ENCODE measurements around the gene RPS24.

RPS24 gene

DNA sequence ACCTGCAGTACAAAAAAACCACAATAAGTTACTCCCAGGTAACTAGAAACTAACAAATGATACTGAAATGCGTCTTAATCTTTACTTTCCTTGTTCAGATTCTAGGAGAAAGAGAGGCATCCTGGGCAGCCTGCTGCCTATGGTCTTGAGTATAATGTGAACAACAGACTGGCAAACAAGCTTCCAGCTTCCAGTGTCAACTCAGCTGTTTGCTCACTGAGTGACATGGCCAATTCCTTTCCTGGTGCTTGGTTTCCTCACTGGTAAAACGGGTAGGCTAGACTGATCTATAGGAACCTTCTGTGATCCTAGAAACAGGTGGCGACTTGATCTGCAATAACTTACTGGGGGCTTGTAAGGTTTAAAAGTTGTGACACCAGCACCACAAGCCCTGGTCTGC is 14.4 kb upstream of the RPS24 start:
- H3K4me3 ChIP-seq (ENCODE audit: low read depth, low read length), result no peak overlapping the region
- no peak for DNase-seq (ENCODE audit: low read depth)
- no peak for TF ChIP-seq POLR2A (IDR thresholded peaks at IDR 0.05; ENCODE audit: extremely low read depth, insufficient read length)
- no peak for TF ChIP-seq MYC (IDR thresholded peaks at IDR 0.05; ENCODE audit: low read depth, low read length)
- TF ChIP-seq, protein P1, sequence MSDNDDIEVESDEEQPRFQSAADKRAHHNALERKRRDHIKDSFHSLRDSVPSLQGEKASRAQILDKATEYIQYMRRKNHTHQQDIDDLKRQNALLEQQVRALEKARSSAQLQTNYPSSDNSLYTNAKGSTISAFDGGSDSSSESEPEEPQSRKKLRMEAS (IDR thresholded peaks at IDR 0.05; ENCODE audit: low read depth, low read length), result no peak
- TF ChIP-seq, protein P2, sequence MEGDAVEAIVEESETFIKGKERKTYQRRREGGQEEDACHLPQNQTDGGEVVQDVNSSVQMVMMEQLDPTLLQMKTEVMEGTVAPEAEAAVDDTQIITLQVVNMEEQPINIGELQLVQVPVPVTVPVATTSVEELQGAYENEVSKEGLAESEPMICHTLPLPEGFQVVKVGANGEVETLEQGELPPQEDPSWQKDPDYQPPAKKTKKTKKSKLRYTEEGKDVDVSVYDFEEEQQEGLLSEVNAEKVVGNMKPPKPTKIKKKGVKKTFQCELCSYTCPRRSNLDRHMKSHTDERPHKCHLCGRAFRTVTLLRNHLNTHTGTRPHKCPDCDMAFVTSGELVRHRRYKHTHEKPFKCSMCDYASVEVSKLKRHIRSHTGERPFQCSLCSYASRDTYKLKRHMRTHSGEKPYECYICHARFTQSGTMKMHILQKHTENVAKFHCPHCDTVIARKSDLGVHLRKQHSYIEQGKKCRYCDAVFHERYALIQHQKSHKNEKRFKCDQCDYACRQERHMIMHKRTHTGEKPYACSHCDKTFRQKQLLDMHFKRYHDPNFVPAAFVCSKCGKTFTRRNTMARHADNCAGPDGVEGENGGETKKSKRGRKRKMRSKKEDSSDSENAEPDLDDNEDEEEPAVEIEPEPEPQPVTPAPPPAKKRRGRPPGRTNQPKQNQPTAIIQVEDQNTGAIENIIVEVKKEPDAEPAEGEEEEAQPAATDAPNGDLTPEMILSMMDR (IDR thresholded peaks at IDR 0.05; ENCODE audit: low read depth, low read length), result no peak

DNA sequence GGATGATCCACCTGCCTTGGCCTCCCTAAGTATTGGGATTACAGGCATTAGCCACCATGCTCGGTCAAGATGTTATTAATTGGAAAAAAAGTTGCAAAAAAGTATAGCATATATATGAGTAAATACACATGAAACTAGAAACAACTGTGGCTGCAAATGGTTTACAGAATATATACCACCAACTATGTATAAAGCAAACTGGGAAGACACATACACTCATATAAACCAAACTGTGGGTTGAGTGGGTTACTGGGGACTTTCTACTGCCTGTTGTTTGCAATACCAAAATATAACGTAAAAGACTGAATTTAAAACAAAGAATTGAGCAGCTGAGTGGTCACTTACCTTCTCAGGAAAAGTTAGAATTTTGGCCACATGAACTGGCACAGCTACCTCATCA is 12.5 kb upstream of the RPS24 start:
- H3K4me3 ChIP-seq (ENCODE audit: low read depth, low read length), result no peak overlapping the region
- no peak for DNase-seq (ENCODE audit: low read depth)
- TF ChIP-seq, protein P2 (IDR thresholded peaks at IDR 0.05; ENCODE audit: low read depth, low read length), result no peak
- no peak for TF ChIP-seq POLR2A (IDR thresholded peaks at IDR 0.05; ENCODE audit: extremely low read depth, insufficient read length)

DNA sequence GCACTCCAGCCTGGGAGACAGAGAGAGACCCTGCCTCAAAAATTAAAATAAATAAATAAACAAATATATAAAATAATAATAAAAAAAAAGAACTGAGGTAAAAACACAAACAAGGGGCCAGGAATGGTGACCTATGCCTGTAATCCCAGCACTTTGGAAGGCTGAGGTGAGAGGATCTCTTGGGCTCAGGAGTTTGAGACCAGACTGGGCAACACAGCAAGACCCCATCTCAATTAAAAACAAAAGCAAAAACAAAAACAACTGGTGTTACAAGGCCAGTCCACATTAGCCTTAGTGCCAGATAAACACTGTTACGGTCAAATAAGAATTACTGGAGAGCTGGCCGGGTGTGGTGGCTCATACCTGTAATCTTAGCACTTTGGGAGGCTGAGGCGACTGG is 9.9 kb upstream of the RPS24 start:
- TF ChIP-seq POLR2A (IDR thresholded peaks at IDR 0.05; ENCODE audit: extremely low read depth, insufficient read length) (no peak), MYC (IDR thresholded peaks at IDR 0.05; ENCODE audit: low read depth, low read length) (no peak)
- TF ChIP-seq, protein P2 (IDR thresholded peaks at IDR 0.05; ENCODE audit: low read depth, low read length), result no peak
- TF ChIP-seq, protein P1 (IDR thresholded peaks at IDR 0.05; ENCODE audit: low read depth, low read length), result no peak
- no peak for DNase-seq (ENCODE audit: low read depth)
- no peak overlapping the region for H3K4me3 ChIP-seq (ENCODE audit: low read depth, low read length)

DNA sequence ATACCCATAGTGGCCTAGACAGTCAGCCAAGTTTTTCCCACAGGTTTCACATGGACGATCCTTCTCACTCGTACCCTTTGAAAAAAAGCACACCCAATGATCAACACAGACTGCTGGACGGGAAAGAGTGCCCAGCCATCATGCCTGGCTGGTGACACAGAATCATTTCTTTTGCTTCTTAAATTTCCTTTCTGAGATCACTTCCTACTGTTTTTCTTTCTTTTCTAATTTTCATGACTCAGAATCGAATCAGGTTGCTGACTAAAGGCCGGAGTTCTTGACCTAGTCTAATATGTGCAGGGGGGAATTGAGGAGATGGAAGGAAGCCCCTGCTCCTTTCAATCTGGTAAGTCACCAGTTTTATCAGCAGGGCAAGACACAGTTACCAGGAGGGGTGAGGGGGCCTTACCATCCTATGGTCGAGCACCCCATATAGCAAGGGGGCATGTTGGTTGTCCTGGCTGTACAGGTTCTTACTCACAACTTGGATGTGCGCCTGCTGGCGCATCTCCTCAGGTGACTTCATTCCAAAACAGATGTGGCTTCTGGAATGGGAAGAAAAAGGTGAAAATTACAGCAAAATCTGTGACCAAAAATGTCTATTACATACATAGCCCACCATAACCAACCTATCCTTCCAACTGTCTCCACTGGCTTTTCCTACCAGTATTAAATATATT is 7.8 kb upstream of the RPS24 start:
- DNase-seq (ENCODE audit: low read depth), result no peak
- no peak overlapping the region for H3K4me3 ChIP-seq (ENCODE audit: low read depth, low read length)
- TF ChIP-seq MYC (IDR thresholded peaks at IDR 0.05; ENCODE audit: low read depth, low read length), result no peak

DNA sequence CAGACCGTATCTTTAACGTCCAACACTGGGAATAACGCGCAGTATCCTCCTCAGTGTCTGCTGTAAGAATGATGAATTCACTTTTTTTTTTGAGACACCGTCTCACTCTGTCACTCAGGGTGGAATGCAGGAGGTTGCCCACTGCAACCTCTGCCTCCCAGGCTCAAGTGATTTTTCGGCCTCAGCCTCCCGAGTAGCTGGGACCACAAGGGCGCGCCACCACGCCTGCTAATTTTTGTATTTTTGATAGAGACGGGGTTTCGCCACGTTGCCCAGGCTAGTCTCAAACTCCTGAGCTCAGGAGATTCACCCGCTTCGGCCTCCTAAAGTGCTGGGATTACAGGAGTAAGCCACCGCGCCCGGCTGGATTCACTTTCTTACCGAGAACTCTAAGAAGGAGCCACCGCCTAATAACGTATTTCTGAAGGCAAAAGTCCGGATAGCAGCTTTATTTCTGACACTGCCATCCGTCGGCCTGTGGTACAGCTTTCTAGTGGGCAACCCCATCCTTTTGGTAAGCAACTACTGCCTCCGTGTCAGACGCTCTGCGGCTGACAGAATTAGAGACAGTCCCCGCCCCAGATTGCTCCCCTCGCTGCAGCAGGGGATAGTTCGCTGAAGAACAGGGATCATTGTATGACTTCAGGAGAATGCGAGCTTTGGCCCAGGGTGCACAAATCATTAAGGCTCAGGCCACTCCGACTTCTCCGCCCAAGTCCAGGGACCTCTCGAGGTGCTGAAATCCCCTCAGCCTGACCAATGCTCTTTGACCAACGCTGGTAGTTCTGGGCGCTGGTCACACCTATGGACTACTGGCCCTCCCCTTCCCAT is 5.0 kb upstream of the RPS24 start:
- TF ChIP-seq, protein P1 (IDR thresholded peaks at IDR 0.05; ENCODE audit: low read depth, low read length), result no peak
- TF ChIP-seq, protein P2 (IDR thresholded peaks at IDR 0.05; ENCODE audit: low read depth, low read length), result peak; percentile 24
- TF ChIP-seq MYC (IDR thresholded peaks at IDR 0.05; ENCODE audit: low read depth, low read length), result no peak
- peak; percentile 40 for DNase-seq (ENCODE audit: low read depth)
- peak overlapping the region; percentile 99 for H3K4me3 ChIP-seq (ENCODE audit: low read depth, low read length)

DNA sequence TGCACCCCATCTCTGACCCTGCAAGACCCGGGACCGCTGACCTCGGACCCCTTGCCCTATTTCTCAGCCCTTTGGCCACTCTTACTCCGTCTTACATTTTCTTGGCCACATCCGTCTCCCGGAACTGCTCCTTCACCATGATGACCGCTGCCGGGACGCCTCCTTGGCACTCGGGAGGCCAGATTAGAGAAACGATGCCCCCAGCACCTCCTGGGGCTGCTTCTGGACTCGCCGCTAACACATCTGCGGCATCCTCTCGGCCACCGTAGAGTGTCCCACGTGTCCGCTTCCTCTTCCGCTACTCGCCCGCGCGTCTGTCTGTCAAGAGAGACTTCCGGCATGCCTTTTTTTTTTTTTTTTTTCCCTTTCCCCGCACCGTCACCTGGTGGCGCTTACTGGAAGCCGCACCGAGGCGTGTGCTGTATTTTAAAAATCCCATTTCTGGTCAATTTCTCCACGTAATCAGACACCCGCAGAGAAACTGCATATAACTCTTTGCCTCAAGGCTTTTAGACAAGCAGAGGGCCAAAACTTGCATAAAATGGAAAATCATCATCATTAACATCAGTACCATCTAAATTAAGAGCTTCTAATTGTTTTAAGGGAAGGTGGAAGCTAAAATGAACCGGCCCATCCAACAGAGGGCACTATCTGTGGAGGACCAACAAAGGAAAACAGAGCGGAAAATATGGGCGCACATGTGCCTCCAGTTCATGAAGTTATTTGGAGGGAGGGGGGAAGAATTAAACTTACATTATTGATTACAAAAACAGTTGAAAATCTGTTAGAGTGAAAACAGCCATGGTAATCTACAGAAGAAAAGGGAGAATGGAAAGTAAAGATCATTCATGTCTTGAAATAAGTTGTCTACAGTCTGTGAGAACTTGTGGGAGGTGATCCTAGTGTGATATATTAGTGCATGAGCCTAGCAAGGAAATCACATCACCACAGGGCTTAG is 4.1 kb upstream of the RPS24 start, which contains the start of gene POLR3A:
Gene POLR3A, minus strand, starts transcription at position 247 of the 958 bp plus-strand sequence. Its CDS starts 108 bp downstream, at position 139.
- H3K4me3 ChIP-seq (ENCODE audit: low read depth, low read length), result peak within 1 kb of the TSS; percentile 99
- peak; percentile 98 for DNase-seq (ENCODE audit: low read depth)
- TF ChIP-seq, protein P1 (IDR thresholded peaks at IDR 0.05; ENCODE audit: low read depth, low read length), result peak; percentile 98
- TF ChIP-seq MYC (IDR thresholded peaks at IDR 0.05; ENCODE audit: low read depth, low read length) (peak; percentile 94), POLR2A (IDR thresholded peaks at IDR 0.05; ENCODE audit: extremely low read depth, insufficient read length) (peak; percentile 64)
- TF ChIP-seq, protein P2 (IDR thresholded peaks at IDR 0.05; ENCODE audit: low read depth, low read length), result peak; percentile 59

Data from NB4 (cell line).